Right renal pelvis (tissue), 4 donors: Measurements from ENCODE around the gene CNTNAP3. TPM values are rescaled to one million over a fixed set of nuclear protein-coding genes. Genes with fewer than 3 reads are reported as not detected.
"Not testable (repeated sequence)": the region's sequence is repeated elsewhere in the genome, so short reads cannot be mapped to it uniquely, and the experiment has no call there.

Experiments used
- DNase-seq, 4 donors: peaks; one replicate each; pipeline ENCODE4 v3.0.0-alpha.2; 2013; ENCODE audit warnings: low read depth in 4 of 4, low spot score in 3 of 4, missing footprints in 1 of 4
- polyA plus RNA-seq, 4 donors: library from polyadenylated mRNA; unstranded; fragments of 120-200 nt; gene quantifications; one replicate each; pipeline ENCODE4 v1.2.1, GENCODE V29; 2013; ENCODE audit not compliant: insufficient read length in 4 of 4

CNTNAP3 gene
- polyA plus RNA-seq, result 1 to 10 TPM; 3.1 to 4.6 (median 3.7) TPM

DNA sequence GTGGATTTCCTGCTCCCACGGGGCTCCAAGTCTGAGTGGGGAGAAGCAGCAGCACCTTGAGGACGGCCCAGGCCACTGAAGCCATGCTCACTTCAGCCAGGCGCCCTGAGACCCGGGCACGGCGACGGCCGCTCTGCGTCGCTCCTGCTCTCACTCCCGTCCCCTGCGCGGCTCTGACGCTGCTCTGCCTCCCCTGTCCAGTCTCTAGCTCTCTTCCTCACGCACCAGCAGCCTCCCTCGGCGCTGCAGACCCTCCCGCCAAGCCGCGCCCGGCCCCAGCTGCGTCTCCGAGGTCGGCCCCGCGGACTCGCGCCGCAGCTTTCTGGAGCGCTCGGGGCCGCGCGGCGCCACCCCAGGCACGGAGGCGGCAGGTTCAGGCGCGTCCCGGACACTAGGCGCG lies at the start of gene CNTNAP3:
TSS of gene CNTNAP3 (minus strand) at position 188 of the 400 bp plus-strand sequence. CDS start at position 85, 103 bp downstream.
- DNase-seq, result not testable (repeated sequence)

GRCh38 chr9:39279995-39280394 lies 8.0 kb downstream of the CNTNAP3 start:
- DNase-seq, result not testable (repeated sequence)

DNA sequence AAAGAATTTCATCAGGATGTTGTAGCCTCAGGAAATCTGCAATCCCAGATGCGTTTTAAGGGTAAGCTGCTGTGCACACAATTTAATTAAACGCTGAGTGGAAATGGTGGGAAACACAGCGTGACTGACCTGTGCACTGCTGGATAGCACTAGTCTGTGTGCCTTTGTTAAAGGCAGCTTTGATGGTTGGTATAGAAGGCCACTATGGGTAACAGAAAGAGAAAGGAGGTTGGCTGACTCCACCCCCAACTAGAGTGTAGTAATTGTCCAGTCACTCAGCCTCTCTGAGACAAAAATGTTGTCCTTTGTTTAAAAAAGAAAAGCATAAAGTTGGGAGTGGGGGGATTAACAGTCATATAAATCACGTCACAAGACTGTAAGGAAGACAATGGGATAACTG lies 45.5 kb downstream of the CNTNAP3 start:
- DNase-seq, result not testable (repeated sequence)

DNA sequence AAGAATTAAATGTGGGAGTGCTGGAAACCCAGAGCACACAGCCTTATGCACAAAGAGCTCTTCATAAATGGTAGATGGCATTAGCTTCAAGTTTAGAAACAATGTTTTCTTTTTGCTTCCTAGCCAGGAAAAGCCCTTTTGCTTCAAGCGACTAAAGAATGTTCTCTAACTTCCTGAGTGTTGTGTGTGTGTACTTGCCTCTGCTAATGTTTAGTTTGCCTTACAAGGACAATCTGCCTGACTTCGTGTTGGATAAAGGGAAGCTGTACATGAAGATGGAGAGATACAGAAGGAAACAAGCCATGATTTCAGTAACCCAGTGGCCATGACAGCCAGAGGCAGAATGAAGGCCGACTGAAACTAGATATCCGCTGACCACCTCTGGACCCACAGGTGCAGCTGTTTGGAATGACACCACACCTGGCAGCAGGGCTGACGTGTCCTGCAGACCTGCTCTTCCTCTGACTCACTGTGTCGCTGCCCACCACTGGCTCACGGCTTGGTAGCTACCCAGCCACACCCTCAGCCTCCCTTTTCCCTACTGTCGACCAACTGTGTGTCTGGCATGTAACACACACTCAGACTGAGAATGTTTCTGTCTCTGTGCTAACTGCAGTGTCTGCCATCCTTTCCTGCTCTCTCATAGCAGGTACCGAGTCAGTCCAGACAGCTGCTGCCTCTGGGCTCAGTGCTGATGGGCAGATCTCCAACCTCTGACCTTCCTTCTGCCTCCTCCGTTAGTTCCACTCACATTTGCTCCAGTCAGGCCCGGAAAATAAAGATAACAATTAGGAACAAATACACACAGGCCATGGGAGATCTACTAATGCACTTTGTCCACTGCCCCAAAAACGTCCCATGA lies 55.6 kb downstream of the CNTNAP3 start:
- DNase-seq, result not testable (repeated sequence)

GRCh38 chr9:39215976-39216375 lies 72.0 kb downstream of the CNTNAP3 start:
- not testable (repeated sequence) for DNase-seq

DNA sequence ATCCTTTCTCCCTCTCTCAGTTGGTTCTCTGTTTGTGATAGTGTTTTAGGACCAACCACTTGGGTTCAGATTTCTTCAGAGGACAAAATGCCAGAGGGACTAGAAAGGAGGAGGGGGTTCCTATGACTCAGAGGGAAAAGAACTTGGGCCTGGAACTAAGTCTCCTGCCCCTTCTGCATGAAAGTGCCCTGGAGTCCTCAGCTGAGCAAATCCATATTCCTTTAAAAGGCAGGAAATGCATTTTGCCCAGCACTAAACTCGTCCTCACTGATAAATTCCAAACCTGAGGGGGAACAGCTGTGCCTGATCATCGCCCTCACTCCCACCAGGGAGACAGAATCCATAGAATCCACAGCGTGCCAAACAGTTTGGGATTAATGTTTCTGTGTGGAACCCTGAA lies 78.2 kb downstream of the CNTNAP3 start:
- DNase-seq, result not testable (repeated sequence)

DNA sequence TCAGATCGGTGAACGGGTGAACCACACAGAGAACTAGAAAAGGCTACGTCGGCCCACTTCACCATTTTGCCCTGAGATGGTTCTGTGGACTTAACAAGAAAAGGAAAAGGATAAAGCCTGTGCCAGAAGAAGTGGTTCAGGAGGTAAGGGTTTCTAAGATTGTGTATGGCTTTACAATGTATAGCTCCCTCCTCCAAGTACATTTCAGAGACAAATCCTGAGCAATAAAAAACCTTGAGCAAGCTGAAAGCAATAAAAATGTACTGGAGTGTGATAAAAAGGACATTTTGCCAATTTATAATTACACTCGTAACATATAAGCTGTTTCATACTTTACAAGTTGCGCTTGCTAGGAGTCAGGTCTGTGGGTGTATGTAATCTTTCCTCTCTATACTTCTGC lies 81.3 kb downstream of the CNTNAP3 start:
- DNase-seq, result not testable (repeated sequence)

DNA sequence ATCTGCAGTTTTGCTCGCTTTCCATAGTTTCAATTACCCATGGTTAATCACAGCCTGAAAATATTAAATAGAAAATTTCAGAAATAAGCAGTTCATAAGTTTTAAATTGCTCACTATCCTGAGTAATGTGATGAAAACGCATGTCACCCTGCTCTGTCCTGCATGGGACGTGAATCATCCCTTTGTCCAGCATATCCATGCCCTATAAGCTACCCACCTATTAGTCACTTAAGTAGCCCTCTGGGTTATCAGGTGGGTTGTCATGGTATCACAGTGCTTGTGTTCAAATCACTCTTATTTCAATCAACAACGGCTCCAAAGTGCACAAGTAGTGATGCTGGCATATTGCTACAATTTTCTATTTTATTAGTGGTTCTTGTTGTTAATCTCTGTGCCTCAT lies 82.1 kb downstream of the CNTNAP3 start:
- DNase-seq, result not testable (repeated sequence)

DNA sequence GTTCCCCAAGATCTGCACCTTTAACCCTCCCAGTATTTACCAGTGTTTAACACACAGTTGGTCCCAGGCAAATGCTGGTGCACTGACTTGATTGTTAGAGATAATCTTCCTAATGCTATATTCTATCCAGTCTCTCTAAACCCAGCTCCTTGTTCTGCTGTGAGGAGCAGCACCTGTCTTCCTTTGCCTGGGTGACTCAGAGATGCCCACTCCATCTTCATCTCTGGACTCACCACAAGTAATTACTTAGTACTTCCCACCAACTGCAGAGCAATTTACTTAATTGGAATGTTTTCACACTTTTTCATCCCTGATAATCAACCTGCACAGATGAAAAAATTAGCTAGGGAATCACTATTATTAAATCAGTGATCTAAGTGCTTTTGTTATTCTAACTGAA lies 87.6 kb downstream of the CNTNAP3 start:
- DNase-seq, result not testable (repeated sequence)

GRCh38 chr9:39198000-39198709 lies 89.8 kb downstream of the CNTNAP3 start:
- DNase-seq, result not testable (repeated sequence)

GRCh38 chr9:39171370-39171769 lies 116.6 kb downstream of the CNTNAP3 start:
- not testable (repeated sequence) for DNase-seq

- DNase-seq, result not testable (repeated sequence)
These were observed 130.3 kb downstream of the CNTNAP3 start for GRCh38 chr9:39157714-39158113.

DNA sequence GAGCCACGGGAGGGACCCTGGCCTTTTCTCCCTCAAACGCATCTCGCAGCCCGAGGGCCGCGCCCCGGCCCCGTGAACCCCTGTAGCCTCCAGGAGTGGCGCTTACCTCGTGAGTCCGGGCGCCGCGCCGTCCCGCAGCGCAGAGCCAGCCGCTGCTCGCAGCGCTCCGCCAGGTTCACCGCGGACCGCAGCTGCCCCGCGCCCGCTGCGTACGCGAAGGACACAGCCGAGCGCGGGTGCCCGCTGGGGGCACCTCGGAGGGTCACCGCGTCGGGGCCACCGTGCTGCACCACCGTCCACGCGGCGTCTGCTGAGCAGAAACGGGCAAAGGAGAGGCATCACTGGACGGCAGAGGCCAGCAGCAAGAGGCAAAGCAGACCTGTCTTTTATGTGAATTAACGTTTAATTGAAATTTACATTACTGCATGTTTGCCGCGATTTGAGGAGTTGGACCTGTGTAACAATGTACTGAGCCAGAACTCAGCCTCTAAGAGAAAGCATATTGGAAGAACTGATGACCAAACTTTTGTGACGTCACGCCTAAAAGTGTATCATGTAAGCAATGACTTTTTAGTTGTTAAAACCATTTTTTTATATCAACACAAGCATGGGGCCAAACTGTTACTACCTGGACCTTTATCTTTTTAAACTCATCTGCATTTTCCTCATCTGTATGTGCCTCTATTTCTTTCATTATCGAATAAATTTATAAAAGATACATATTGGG lies 155.0 kb downstream of the CNTNAP3 start:
- DNase-seq, result not testable (repeated sequence)

DNA sequence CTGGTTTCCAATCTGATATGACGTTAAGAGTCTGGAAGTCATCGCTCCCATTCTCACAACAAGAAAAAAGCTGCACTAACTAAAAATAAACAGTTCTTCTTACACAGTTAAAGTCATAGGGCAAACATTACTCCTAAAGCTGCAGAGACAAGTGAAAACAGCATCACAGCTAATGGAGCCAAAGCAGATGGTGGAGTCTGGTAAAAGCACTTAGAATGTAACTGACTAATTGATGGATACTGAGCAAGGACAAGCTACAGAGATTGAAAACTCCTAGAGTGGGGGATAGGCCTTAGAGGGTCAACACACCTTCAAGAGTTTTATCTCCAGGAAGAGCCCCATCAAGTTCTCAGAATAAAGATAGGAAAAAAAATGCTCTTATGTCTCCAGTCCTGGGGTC lies 166.6 kb downstream of the CNTNAP3 start:
- DNase-seq, result not testable (repeated sequence)

- not testable (repeated sequence) for DNase-seq
These were observed 176.2 kb downstream of the CNTNAP3 start for GRCh38 chr9:39111746-39112145.

DNA sequence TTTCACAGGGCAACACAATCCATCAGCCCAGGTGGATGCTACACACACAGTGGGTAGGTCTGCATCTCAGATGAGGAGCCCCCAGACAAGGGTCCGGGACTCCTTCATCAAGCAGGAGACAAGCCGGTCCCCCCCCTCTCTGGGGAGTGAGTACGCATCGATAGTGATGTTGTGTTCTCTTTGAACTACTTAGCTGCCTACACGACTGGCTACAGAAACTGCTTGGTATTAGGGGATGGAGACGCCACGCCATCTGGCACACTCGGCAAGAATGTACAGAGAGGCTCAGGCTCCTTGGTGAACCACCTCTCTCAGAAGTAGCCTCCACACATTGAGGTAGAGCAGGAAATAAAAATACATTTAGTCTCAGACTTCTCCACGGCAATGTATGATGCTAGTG lies 179.8 kb downstream of the CNTNAP3 start:
- no peak for DNase-seq

- DNase-seq, result not testable (repeated sequence)
These were observed 190.8 kb downstream of the CNTNAP3 start for GRCh38 chr9:39097208-39097607.

DNA sequence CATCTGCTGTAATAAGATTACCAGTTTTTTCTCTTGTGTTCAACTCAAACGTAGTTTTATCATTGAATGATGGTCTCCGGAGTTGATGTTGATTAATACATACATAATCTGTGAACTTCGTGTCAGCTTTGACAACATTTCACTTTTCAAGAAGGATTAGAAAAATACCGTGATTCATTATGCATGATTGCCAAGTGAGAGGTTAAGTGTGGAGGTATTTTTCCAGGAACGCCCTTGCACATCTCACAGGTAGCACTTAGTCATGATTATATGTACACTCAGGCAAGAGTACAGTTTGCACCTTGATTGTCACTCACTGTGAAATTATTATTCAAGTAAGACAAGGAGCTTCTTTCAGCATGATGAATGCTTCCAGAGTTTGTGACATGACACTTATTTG lies 202.7 kb downstream of the CNTNAP3 start:
- not testable (repeated sequence) for DNase-seq

- not testable (repeated sequence) for DNase-seq
These were observed 205.4 kb downstream of the CNTNAP3 start for GRCh38 chr9:39082574-39082973.

DNA sequence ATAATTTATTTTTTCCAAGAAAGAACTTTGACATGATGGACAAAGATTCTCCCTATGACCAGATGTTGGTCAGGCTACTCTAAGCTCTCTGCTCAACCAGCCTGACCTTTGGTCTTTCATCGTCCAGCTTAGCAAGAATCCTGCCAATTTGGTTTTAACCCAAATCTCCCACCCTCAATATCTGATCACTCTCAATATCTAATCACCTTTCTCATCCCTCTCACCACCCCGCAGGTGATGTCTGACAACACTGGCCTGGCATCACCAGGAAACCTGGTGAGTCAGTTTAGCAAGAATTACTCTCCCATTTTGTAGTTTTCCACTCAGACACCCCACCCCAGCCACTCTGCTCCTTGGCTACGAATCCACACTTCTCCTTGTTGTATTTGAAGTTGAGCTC lies 207.9 kb downstream of the CNTNAP3 start:
- not testable (repeated sequence) for DNase-seq
